ENCODE measurements around the gene HAGH.

Gene HAGH

DNA sequence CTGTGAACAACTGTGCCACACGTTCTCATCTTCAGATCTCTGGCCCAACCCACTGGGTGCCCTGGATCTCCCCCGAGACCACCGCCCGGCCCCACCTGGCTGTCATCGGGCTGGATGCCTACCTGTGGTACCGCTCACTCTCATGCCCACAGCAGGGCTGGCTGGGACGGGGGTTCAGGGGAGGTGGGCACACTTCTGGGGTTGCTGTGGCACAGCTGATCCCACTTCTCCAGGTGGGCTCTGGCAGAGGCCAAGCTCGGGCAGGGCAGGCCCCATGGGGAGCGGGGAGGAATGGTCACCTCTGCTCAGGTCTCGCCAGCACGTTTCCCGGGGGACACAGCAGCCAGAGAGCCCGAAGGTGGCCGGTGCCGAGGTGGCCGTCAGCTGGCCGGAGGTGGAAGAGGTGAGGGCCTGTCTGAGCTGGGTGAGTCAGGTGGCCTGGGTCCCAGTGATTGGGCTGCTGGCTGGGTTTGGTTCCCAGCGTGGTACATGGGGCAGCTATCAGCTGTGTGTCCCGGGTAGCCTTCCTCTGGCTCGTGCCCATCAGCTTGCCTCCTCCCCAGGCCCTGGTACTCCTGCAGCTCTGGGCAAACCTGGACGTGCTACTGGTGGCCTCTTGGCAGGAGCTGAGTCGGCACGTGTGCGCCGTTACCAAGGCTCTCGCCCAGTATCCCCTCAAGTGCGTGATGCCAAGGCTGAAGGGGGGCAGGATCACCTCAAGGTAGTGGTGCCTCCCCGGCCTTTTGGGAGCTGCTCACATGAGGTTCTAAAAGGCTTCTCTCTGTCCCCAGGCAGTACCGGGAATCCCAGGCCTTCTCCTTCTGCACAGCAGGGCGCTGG lies 51.4 kb downstream of the HAGH start:
- H3K4me1 ChIP-seq = peaks cover 0 to 54% (median 30%) of the 10 kb centered on the region in 4 donors
- no peaks in the 10 kb centered on the region for H3K9me3 ChIP-seq
- H3K36me3 ChIP-seq = peaks cover 23 to 55% (median 50%) of the 10 kb centered on the region in 3 donors
- H3K4me3 ChIP-seq = no peak overlapping the region
- intact Hi-C loops (cut with DNase I; ENCODE audit: low total_unique reads) = no loop called here
- DNase-seq = no peak
- H3K27ac ChIP-seq = no peak overlapping the region
- H3K27me3 ChIP-seq = no peaks in the 10 kb centered on the region
- TF ChIP-seq, protein P1, sequence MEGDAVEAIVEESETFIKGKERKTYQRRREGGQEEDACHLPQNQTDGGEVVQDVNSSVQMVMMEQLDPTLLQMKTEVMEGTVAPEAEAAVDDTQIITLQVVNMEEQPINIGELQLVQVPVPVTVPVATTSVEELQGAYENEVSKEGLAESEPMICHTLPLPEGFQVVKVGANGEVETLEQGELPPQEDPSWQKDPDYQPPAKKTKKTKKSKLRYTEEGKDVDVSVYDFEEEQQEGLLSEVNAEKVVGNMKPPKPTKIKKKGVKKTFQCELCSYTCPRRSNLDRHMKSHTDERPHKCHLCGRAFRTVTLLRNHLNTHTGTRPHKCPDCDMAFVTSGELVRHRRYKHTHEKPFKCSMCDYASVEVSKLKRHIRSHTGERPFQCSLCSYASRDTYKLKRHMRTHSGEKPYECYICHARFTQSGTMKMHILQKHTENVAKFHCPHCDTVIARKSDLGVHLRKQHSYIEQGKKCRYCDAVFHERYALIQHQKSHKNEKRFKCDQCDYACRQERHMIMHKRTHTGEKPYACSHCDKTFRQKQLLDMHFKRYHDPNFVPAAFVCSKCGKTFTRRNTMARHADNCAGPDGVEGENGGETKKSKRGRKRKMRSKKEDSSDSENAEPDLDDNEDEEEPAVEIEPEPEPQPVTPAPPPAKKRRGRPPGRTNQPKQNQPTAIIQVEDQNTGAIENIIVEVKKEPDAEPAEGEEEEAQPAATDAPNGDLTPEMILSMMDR (IDR thresholded peaks at IDR 0.05) = no peak

DNA sequence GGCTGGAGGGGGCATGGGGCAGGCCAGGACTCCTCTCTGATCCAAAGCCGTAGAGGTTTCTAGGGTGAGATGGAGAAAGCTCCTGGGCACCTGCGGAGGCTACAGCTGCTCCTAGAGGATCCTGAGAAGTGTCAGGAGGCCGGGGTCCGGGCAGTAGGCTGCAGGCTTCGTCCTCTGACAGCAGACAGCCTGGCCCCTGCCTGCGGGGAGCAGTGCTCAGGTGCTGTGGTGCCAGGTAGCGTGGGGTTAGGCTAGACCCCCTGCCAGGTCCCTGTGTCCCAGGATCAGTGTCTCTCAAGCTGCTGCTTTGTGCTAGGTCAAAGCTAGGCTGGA lies 52.2 kb downstream of the HAGH start:
- Histone ChIP-seq H3K4me1 (peaks cover 0 to 55% (median 33%) of the 10 kb centered on the region in 4 donors), H3K4me3 (peak overlapping the region; percentile 87 to 99), H3K27me3 (no peaks in the 10 kb centered on the region), H3K27ac (peak overlapping the region; percentile 85 to 95), H3K9me3 (no peaks in the 10 kb centered on the region), H3K36me3 (peaks cover 23 to 50% (median 42%) of the 10 kb centered on the region in 3 donors)
- DNase-seq = no peak
- intact Hi-C loops (cut with DNase I; ENCODE audit: low total_unique reads) = no loop called here
- TF ChIP-seq, protein P1 (IDR thresholded peaks at IDR 0.05) = no peak

DNA sequence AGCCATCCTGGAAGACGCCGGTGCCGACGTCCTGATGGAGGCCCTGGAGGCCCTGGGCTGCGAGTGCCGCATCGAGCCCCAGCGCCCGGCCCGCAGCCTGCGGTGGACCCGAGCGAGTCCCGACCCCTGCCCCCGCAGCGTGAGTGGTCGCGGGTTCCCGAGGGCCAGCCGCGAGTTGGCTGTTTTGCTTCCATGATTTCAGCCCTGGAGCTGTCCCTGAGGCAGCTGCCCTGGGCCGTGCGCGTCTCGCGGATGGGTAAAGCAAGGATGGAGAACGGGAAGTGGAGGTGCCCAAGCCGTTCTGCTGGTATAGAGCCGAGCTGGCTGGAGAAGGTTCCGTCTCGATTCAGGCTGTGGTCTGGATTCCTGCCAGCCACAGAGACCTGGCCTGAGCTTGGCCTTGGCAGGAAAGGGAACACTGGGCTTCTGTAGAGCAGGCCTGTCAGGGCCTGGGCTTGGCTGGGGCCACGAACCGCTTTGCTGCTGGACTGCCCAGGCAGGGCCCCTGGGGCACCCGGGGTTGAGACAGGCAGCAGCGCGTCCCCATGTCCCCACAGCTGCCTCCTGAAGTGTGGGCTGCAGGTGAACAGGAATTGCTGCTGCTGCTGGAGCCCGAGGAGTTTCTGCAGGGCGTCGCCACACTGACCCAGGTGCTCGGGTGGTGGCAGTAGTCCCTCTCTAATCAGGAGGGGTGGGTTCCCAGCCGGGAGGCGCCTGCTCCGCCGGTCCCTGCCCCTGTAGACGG lies 52.8 kb downstream of the HAGH start:
- no peak for DNase-seq
- H3K27me3 ChIP-seq = no peaks in the 10 kb centered on the region
- H3K4me1 ChIP-seq = peaks cover 0 to 57% (median 35%) of the 10 kb centered on the region in 4 donors
- H3K4me3 ChIP-seq = peak overlapping the region; percentile 87 to 99
- peak overlapping the region; percentile 85 to 95 for H3K27ac ChIP-seq
- peaks cover 23 to 50% (median 39%) of the 10 kb centered on the region in 3 donors for H3K36me3 ChIP-seq
- no peaks in the 10 kb centered on the region for H3K9me3 ChIP-seq
- intact Hi-C loops (cut with DNase I; ENCODE audit: low total_unique reads) = no loop called here
- TF ChIP-seq, protein P1 (IDR thresholded peaks at IDR 0.05) = no peak

DNA sequence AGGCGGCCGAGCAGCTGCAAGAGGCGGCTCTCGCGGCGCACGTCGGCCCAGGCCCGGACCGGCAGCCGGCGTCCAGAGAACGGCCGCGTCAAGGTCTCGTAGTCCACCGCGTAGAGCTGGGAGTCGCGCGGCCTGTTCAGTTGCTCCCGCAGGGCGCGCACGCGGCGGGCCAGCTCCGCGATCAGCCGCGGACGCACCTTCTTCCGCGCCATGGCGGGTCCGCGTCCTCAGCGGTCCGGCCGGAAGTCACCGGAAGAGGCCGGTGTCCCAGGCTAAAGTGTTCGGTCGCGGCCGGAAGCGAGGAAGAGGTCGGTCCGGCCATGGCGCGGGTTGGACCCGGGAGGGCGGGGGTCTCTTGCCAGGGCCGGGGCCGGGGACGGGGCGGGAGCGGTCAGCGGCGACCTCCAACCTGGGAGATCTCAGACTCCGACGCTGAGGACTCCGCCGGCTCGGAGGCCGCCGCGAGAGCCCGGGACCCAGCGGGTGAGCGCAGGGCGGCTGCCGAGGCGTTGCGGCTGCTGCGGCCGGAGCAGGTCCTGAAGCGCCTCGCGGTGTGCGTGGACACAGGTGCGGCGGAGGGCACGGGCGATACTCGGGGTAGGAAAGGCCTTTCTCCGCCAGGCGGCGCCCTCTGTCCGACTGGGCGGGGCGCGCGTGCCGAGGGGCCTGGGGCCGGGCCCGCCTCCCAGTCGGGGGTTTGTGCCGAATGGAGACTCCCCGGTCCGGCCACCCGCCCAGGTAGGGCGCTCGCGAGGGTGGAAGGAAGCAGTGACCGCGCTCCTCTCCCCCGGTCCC lies 53.5 kb downstream of the HAGH start, which contains the start of gene MRPS34:
MRPS34 (minus strand) TSS at position 227 of the 795 bp plus-strand sequence; CDS start at position 212, 15 bp downstream.
- TF ChIP-seq, protein P1 (IDR thresholded peaks at IDR 0.05) = peak; percentile 58 to 63
- Histone ChIP-seq H3K27me3 (no peaks in the 10 kb centered on the region), H3K9me3 (no peaks in the 10 kb centered on the region), H3K4me1 (peaks cover 0 to 56% (median 35%) of the 10 kb centered on the region in 4 donors), H3K4me3 (peak within 1 kb of the TSS; percentile 87 to 99), H3K36me3 (peaks cover 23 to 50% (median 40%) of the 10 kb centered on the region in 3 donors), H3K27ac (peak within 1 kb of the TSS; percentile 85 to 95)
- DNase-seq = peak; percentile 77 to 87
- intact Hi-C loops (cut with DNase I; ENCODE audit: low total_unique reads) = no loop called here

DNA sequence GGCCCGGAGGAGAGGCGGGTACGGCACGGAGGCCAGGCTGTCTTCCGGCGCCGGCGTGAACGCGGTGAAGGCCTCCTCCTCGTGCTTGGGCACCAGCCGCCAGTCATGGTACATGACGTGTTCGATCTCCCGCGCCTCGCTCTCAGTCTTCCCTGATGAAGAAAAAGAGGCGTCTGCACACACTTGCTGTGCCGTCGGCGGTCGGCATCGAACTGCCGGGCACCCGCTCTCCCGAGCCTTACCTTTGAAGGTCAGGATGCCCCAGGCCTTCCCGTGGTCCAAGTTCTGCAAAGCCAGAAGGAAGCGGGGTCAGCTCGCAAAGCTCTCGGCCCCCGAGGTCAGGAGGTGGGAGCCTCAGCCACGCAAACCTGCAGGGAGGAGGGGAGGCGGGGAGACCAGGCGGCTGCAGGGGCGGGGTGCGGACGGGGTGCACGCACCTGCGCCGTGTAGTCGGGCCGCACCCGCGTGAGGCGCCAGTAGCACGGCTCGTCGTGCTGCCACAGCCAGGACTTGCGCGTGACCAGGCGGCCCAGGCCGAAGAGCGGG lies 54.2 kb downstream of the HAGH start, which contains the start of gene EME2:
EME2 (plus strand) TSS at position 449 of the 546 bp plus-strand sequence. CDS start 418 bp downstream, outside the sequence.
- intact Hi-C loops (cut with DNase I; ENCODE audit: low total_unique reads) = no loop called here
- peaks cover 23 to 50% (median 40%) of the 10 kb centered on the region in 3 donors for H3K36me3 ChIP-seq
- no peak for DNase-seq
- H3K4me3 ChIP-seq = peak within 1 kb of the TSS; percentile 87 to 99
- H3K9me3 ChIP-seq = no peaks in the 10 kb centered on the region
- peaks cover 0 to 56% (median 35%) of the 10 kb centered on the region in 4 donors for H3K4me1 ChIP-seq
- H3K27me3 ChIP-seq = no peaks in the 10 kb centered on the region
- TF ChIP-seq, protein P1 (IDR thresholded peaks at IDR 0.05) = no peak
- H3K27ac ChIP-seq = peak within 1 kb of the TSS; percentile 85 to 95
